Liver (tissue), 9 donors: ENCODE results near the gene FKBP3. TPM values are rescaled to one million over a fixed set of nuclear protein-coding genes. Genes with fewer than 3 reads are reported as not detected.

Experiments used
- DNase-seq: peaks from one replicate; pipeline ENCODE4 v3.0.0-alpha.2; 2017; ENCODE audit warnings: low spot score
- H3K27ac ChIP-seq, 2 donors: one replicate each; pipeline ENCODE4 v1.7.0; 2013; ENCODE audit warnings: inconsistent platforms in 2 of 2, low read length in 2 of 2, control low read depth in 1 of 2, low read depth in 1 of 2, mild to moderate bottlenecking in 1 of 2
- H3K27me3 ChIP-seq, 4 donors: one replicate each; pipeline versions ENCODE4 v1.6.1 to v1.7.0; 2013; ENCODE audit warnings: low read length in 3 of 4, inconsistent platforms in 1 of 4, mild to moderate bottlenecking in 1 of 4, moderate library complexity in 1 of 4; ENCODE audit not compliant: control insufficient read depth in 4 of 4, insufficient read depth in 4 of 4
- H3K36me3 ChIP-seq, 4 donors: one replicate each; pipeline versions ENCODE4 v1.6.1 to v1.7.0; 2013; ENCODE audit warnings: low read length in 3 of 4, mild to moderate bottlenecking in 3 of 4, low read depth in 1 of 4, moderate library complexity in 1 of 4; ENCODE audit not compliant: control insufficient read depth in 4 of 4, insufficient read depth in 3 of 4
- H3K4me1 ChIP-seq, 4 donors: one replicate each; pipeline versions ENCODE4 v1.6.1 to v1.7.0; 2013; ENCODE audit warnings: low read length in 3 of 4, mild to moderate bottlenecking in 3 of 4, moderate library complexity in 1 of 4; ENCODE audit not compliant: control insufficient read depth in 4 of 4, insufficient read depth in 4 of 4
- H3K4me3 ChIP-seq, 3 donors: one replicate each; pipeline versions ENCODE4 v1.6.1 to v1.7.0; 2013; ENCODE audit warnings: low read length in 3 of 3, control low read depth in 1 of 3, low read depth in 1 of 3, mild to moderate bottlenecking in 1 of 3
- H3K9ac ChIP-seq, 2 donors: one replicate each; pipeline ENCODE4 v1.7.0; 2013; ENCODE audit warnings: low read length in 2 of 2, mild to moderate bottlenecking in 2 of 2, moderate library complexity in 2 of 2, control low read depth in 1 of 2, low read depth in 1 of 2
- H3K9me3 ChIP-seq, 4 donors: one replicate each; pipeline versions ENCODE4 v1.6.1 to v1.7.0; 2013; ENCODE audit warnings: low read length in 3 of 4; ENCODE audit not compliant: control insufficient read depth in 4 of 4
- ATF3 ChIP-seq: IDR thresholded peaks from 2 replicates; pipeline ENCODE4 v1.6.1; 2016; ENCODE audit warnings: antibody characterized with exemption
- CTCF ChIP-seq: fragments of 150-350 bp; IDR thresholded peaks from 2 replicates; pipeline ENCODE4 v1.5.1; 2017; ENCODE audit warnings: improper control_type of control experiment, low read depth, low read length; ENCODE audit not compliant: missing input control
- EGR1 ChIP-seq, 2 donors: IDR thresholded peaks; 2 replicates each; pipeline ENCODE4 v1.6.1; 2016 to 2018; ENCODE audit warnings: antibody characterized with exemption in 2 of 2, low read depth in 2 of 2
- FOXA1 ChIP-seq: IDR thresholded peaks from 2 replicates; pipeline ENCODE4 v1.6.1; 2016; ENCODE audit warnings: antibody characterized with exemption
- FOXA2 ChIP-seq: IDR thresholded peaks from 2 replicates; pipeline ENCODE4 v1.6.1; 2016; ENCODE audit warnings: antibody characterized with exemption
- GABPA ChIP-seq, 2 donors: IDR thresholded peaks in 1 of 2; conservative IDR thresholded peaks in 1 of 2; 2 replicates each; pipeline ENCODE4 v1.6.1; 2016; ENCODE audit warnings: antibody characterized with exemption in 2 of 2, mild to moderate bottlenecking in 1 of 2, moderate library complexity in 1 of 2
- HNF4A ChIP-seq, 2 donors: conservative IDR thresholded peaks; 2 replicates each; pipeline ENCODE4 v1.6.1; 2016; ENCODE audit warnings: antibody characterized with exemption in 2 of 2, mild to moderate bottlenecking in 2 of 2
- HNF4G ChIP-seq: IDR thresholded peaks from 2 replicates; pipeline ENCODE4 v1.6.1; 2016; ENCODE audit warnings: antibody characterized with exemption
- JUND ChIP-seq, 2 donors: IDR thresholded peaks; 2 replicates each; pipeline ENCODE4 v1.6.1; 2016; ENCODE audit warnings: antibody characterized with exemption in 2 of 2
- MAX ChIP-seq: IDR thresholded peaks from 2 replicates; pipeline ENCODE4 v1.6.1; 2016; ENCODE audit warnings: antibody characterized with exemption
- NR2F2 ChIP-seq: IDR thresholded peaks from 2 replicates; pipeline ENCODE4 v1.6.1; 2016; ENCODE audit warnings: antibody characterized with exemption
- RAD21 ChIP-seq, 2 donors: IDR thresholded peaks; 2 replicates each; pipeline ENCODE4 v1.6.1; 2016; ENCODE audit warnings: antibody characterized with exemption in 2 of 2, mild to moderate bottlenecking in 2 of 2
- REST ChIP-seq: IDR thresholded peaks from 2 replicates; pipeline ENCODE4 v1.6.1; 2016; ENCODE audit warnings: antibody characterized with exemption, mild to moderate bottlenecking
- RXRA ChIP-seq, 2 donors: IDR thresholded peaks; 2 replicates each; pipeline ENCODE4 v1.6.1; 2017 to 2018; ENCODE audit warnings: antibody characterized with exemption in 2 of 2, mild to moderate bottlenecking in 1 of 2
- SP1 ChIP-seq: IDR thresholded peaks from 2 replicates; pipeline ENCODE4 v1.6.1; 2018; ENCODE audit warnings: antibody characterized with exemption, mild to moderate bottlenecking
- TAF1 ChIP-seq: conservative IDR thresholded peaks from 2 replicates; pipeline ENCODE4 v1.6.1; 2016; ENCODE audit warnings: antibody characterized with exemption, mild to moderate bottlenecking
- YY1 ChIP-seq: IDR thresholded peaks from 2 replicates; pipeline ENCODE4 v1.6.1; 2016; ENCODE audit warnings: antibody characterized with exemption, mild to moderate bottlenecking
- ZBTB33 ChIP-seq: IDR thresholded peaks from 2 replicates; pipeline ENCODE4 v1.6.1; 2016; ENCODE audit warnings: antibody characterized with exemption
- WGBS: extraction: QIAGEN DNeasy Blood & Tissue Kit; methylation state at CpG from one replicate; pipeline ENCODE4 v1.1.7; 2013; 5-methylcytosine and 5-hydroxymethylcytosine counted together
- polyA plus RNA-seq, 2 donors: library from polyadenylated mRNA; stranded (reverse) in 1 of 2; unstranded in 1 of 2; fragments of 200-250 nt in 1 of 2; fragments of >200 nt in 1 of 2; fragmentation: Nextera tagmentation in 1 of 2; extraction: Ambion mirVana in 1 of 2; gene quantifications; one replicate each; pipeline versions ENCODE4 v1.2.1 to v1.2.3, GENCODE V29; 2013 to 2015
- total RNA-seq, 2 donors: library from RNA; depleted of rRNA; stranded (reverse); fragments of >200 nt; gene quantifications; one replicate each; pipeline ENCODE4 v1.2.3, GENCODE V29; 2014
- donor health status: healthy.
- donor health status: healthy.
- donor health status: healthy.
- donor health status: healthy.
- donor health status: healthy.

Gene FKBP3
- total and polyA plus RNA-seq, 4 donors: 11.9 to 66.4 (median 25.7) TPM

- Histone ChIP-seq H3K9ac (no peak overlapping the region), H3K4me1 (no peaks in the 10 kb centered on the region), H3K36me3 (no peaks in the 10 kb centered on the region), H3K27me3 (no peaks in the 10 kb centered on the region), H3K27ac (no peak overlapping the region), H3K4me3 (no peak overlapping the region), H3K9me3 (no peaks in the 10 kb centered on the region)
- TF ChIP-seq TAF1 (no peak), YY1 (no peak)
- 89% methylated on average over 5 of the region's 5 CpGs for WGBS
- DNase-seq: no peak
Observed at GRCh38 chr14:45177076-45177475, 42.8 kb upstream of the FKBP3 start.

- TF ChIP-seq HNF4G: no peak
- no peak for TF ChIP-seq GABPA (IDR thresholded peaks at IDR 0.05 in 1 of 2, conservative IDR thresholded peaks at IDR 0.05 in 1 of 2)
- Histone ChIP-seq H3K27me3 (no peaks in the 10 kb centered on the region), H3K9ac (no peak overlapping the region), H3K9me3 (no peaks in the 10 kb centered on the region), H3K4me1 (no peaks in the 10 kb centered on the region), H3K36me3 (peaks cover 0 to 3% (median 1%) of the 10 kb centered on the region in 4 donors), H3K4me3 (no peak overlapping the region), H3K27ac (no peak overlapping the region)
- DNase-seq: no peak
Observed at GRCh38 chr14:45169906-45170305, 35.6 kb upstream of the FKBP3 start.

- Histone ChIP-seq H3K27me3 (no peaks in the 10 kb centered on the region), H3K4me1 (no peaks in the 10 kb centered on the region), H3K9ac (no peak overlapping the region), H3K4me3 (no peak overlapping the region), H3K27ac (no peak overlapping the region), H3K36me3 (no peaks in the 10 kb centered on the region), H3K9me3 (no peaks in the 10 kb centered on the region)
- no peak for DNase-seq
- TF ChIP-seq RAD21 (IDR thresholded peaks at IDR 0.05): no peak
- no peak for TF ChIP-seq MAX
- no peak for TF ChIP-seq YY1
- TF ChIP-seq HNF4A (conservative IDR thresholded peaks at IDR 0.05): no peak
- no peak for TF ChIP-seq ATF3
- TF ChIP-seq FOXA2: no peak
- TF ChIP-seq TAF1: no peak
- no peak for TF ChIP-seq NR2F2
- no peak for TF ChIP-seq SP1
- no peak for TF ChIP-seq CTCF
- no peak for TF ChIP-seq EGR1 (IDR thresholded peaks at IDR 0.05; ENCODE audit: low read depth in 2 of 2)
- TF ChIP-seq FOXA1: no peak
- TF ChIP-seq ZBTB33: no peak
- TF ChIP-seq RXRA (IDR thresholded peaks at IDR 0.05): no peak
- TF ChIP-seq JUND (IDR thresholded peaks at IDR 0.05): no peak
- no peak for TF ChIP-seq REST
- TF ChIP-seq GABPA (IDR thresholded peaks at IDR 0.05 in 1 of 2, conservative IDR thresholded peaks at IDR 0.05 in 1 of 2): no peak
Observed at GRCh38 chr14:45156067-45156466, 21.8 kb upstream of the FKBP3 start.
